WTC11 (cell line): ENCODE data around the gene CRADD. TPM values are rescaled to one million over a fixed set of nuclear protein-coding genes. Genes with fewer than 3 reads are reported as not detected.

Source experiments
- ATAC-seq: fragments of 200-7000 bp; cut with Tn5 transposase; 2 replicates; pipeline ENCODE4 v1.10.0; 2021; ENCODE audit warnings: mild to moderate bottlenecking, moderate library complexity
- CTCF ChIA-PET: fragments of 300-600 bp; sonication (Branson Sonifier 250); formaldehyde crosslinking; loops from one replicate; lab custom pipeline; 2021; ENCODE audit warnings: antibody characterized with exemption; lab: Charles Lee
- POLR2A ChIA-PET: fragments of 350-600 bp; sonication (Branson Sonifier 250); formaldehyde crosslinking; loops from one replicate; lab custom pipeline; 2021; ENCODE audit warnings: antibody characterized with exemption; lab: Charles Lee
- DNase-seq: peaks from one replicate; pipeline ENCODE4 v3.0.0; 2021; ENCODE audit warnings: low spot score
- H3K27ac Mint-ChIP-seq: 2 replicates; pipeline ENCODE4 v1.8.0; 2021; ENCODE audit warnings: mixed read lengths
- H3K27me3 Mint-ChIP-seq: 2 replicates; pipeline ENCODE4 v1.8.0; 2021; ENCODE audit warnings: low read depth, mild to moderate bottlenecking, moderate library complexity, mixed read lengths
- H3K36me3 Mint-ChIP-seq: 2 replicates; pipeline ENCODE4 v1.8.0; 2021; ENCODE audit warnings: mixed read lengths
- H3K4me1 Mint-ChIP-seq: 2 replicates; pipeline ENCODE4 v1.8.0; 2022; ENCODE audit warnings: mixed read lengths
- H3K4me3 Mint-ChIP-seq: 2 replicates; pipeline ENCODE4 v1.8.0; 2021; ENCODE audit warnings: mild to moderate bottlenecking, moderate library complexity, mixed read lengths
- H3K9me3 Mint-ChIP-seq: 2 replicates; pipeline ENCODE4 v1.8.0; 2021; ENCODE audit warnings: mixed read lengths
- AR ChIP-seq: fragments of 250-450 bp; sonication (Bioruptor Pico); IDR thresholded peaks from 2 replicates; pipeline ENCODE4 v1.9.0; 2021; ENCODE audit warnings: mild to moderate bottlenecking
- ATF3 ChIP-seq: sonication (generic); formaldehyde crosslinking; conservative IDR thresholded peaks from 2 replicates; pipeline ENCODE4 v1.8.1; 2022; ENCODE audit warnings: mild to moderate bottlenecking, missing genetic modification reagents
- ERG ChIP-seq: fragments of 250-450 bp; sonication (Bioruptor Pico); IDR thresholded peaks from 2 replicates; pipeline ENCODE4 v1.8.0; 2021; ENCODE audit warnings: mild to moderate bottlenecking
- ESRRA ChIP-seq: sonication (generic); formaldehyde crosslinking; IDR thresholded peaks from 2 replicates; pipeline ENCODE4 v1.8.1; 2022; ENCODE audit warnings: mild to moderate bottlenecking, missing genetic modification reagents, borderline replicate concordance
- FOXP1 ChIP-seq: sonication (generic); formaldehyde crosslinking; IDR thresholded peaks from 2 replicates; pipeline ENCODE4 v1.8.0; 2022; ENCODE audit warnings: missing genetic modification reagents, mild to moderate bottlenecking, moderate library complexity, borderline replicate concordance
- HMGA2 ChIP-seq: fragments of 250-450 bp; sonication (Bioruptor Pico); IDR thresholded peaks from 2 replicates; pipeline ENCODE4 v1.4.0; 2021; ENCODE audit warnings: mild to moderate bottlenecking, moderate library complexity
- MYBL2 ChIP-seq: sonication (generic); formaldehyde crosslinking; IDR thresholded peaks from 2 replicates; pipeline ENCODE4 v1.8.1; 2023; ENCODE audit warnings: mild to moderate bottlenecking, moderate library complexity, missing genetic modification reagents
- NR2C2 ChIP-seq: sonication (generic); formaldehyde crosslinking; IDR thresholded peaks from 2 replicates; pipeline ENCODE4 v1.8.0; 2022; ENCODE audit warnings: mild to moderate bottlenecking, missing genetic modification reagents
- SMAD3 ChIP-seq: sonication (generic); formaldehyde crosslinking; IDR thresholded peaks from 2 replicates; pipeline ENCODE4 v1.8.0; 2022; ENCODE audit warnings: missing genetic modification reagents, mild to moderate bottlenecking, borderline replicate concordance
- SMAD4 ChIP-seq: sonication (generic); formaldehyde crosslinking; IDR thresholded peaks from 2 replicates; pipeline ENCODE4 v1.8.0; 2022; ENCODE audit warnings: mild to moderate bottlenecking, missing genetic modification reagents
- ZNF121 ChIP-seq: sonication (generic); formaldehyde crosslinking; IDR thresholded peaks from 2 replicates; pipeline ENCODE4 v1.8.0; 2023; ENCODE audit warnings: missing genetic modification reagents
- ZNF138 ChIP-seq: sonication (generic); formaldehyde crosslinking; conservative IDR thresholded peaks from 2 replicates; pipeline ENCODE4 v1.8.1; 2022; ENCODE audit warnings: mild to moderate bottlenecking, moderate library complexity, missing genetic modification reagents
- ZNF263 ChIP-seq: sonication (generic); formaldehyde crosslinking; IDR thresholded peaks from 2 replicates; pipeline ENCODE4 v1.8.1; 2022; ENCODE audit warnings: low read depth, mild to moderate bottlenecking, moderate library complexity, missing genetic modification reagents
- ZNF423 ChIP-seq: fragments of 250-450 bp; sonication (Bioruptor Pico); IDR thresholded peaks from 2 replicates; pipeline ENCODE4 v2.1.2; 2022; ENCODE audit warnings: mild to moderate bottlenecking, moderate library complexity
- ZSCAN18 ChIP-seq: fragments of 250-450 bp; sonication (Bioruptor Pico); IDR thresholded peaks from 2 replicates; pipeline ENCODE4 v2.1.2; 2022; ENCODE audit warnings: mild to moderate bottlenecking, moderate library complexity
- total RNA-seq: library from RNA; stranded (reverse); gene quantifications from 3 replicates; pipeline ENCODE4 v1.2.3, GENCODE V29; 2021
- TF ChIP-seq, protein P1 (sequence below): sonication (generic); formaldehyde crosslinking; IDR thresholded peaks from 2 replicates; pipeline ENCODE4 v1.8.1; 2022; ENCODE audit warnings: low read depth, mild to moderate bottlenecking, moderate library complexity, missing genetic modification reagents, borderline replicate concordance
- TF ChIP-seq, protein P2 (sequence below): sonication (generic); formaldehyde crosslinking; IDR thresholded peaks from 2 replicates; pipeline ENCODE4 v1.8.0; 2023; ENCODE audit warnings: mild to moderate bottlenecking, missing genetic modification reagents
- TF ChIP-seq, protein P3 (sequence below): sonication (generic); formaldehyde crosslinking; IDR thresholded peaks from 2 replicates; pipeline ENCODE4 v1.8.0; 2023; ENCODE audit warnings: missing genetic modification reagents
- TF ChIP-seq, protein P4 (sequence below): sonication (generic); formaldehyde crosslinking; IDR thresholded peaks from 2 replicates; pipeline ENCODE4 v1.8.0; 2022; ENCODE audit warnings: mild to moderate bottlenecking, missing genetic modification reagents

CRADD gene
- total RNA-seq, 1 experiment from 2014 or later, result 11.6 TPM

DNA sequence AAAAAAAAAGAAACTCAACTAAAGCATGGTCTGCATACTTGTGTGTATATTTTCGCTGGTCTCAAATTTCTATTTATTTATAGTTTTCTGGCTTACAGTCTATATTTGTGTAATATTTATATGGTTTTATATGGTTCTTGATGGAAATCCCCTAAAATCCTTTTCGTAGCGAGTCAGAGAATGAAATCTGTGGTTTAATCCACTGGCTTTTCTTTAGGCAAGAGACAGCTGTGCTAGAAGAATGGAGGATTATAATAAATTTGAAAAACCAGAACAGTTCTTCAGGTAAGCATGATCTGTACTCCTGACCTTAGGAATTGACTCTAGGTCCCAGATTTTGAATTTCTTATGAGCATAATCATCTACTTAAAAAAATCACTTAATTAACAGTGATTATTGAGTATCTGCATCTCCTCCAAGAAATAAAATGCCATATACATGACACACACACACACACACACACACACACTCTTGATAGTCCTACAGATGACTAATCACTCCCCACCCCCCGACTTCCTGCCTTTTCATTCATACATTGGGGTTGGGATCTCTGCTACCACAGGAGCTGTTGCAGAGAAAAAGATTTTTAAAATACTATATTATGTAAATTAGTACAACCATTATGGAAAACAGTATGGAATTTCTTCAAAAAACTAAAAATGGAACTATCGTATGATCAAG, 113.4 kb downstream of the CRADD start (continued):
- TF ChIP-seq ERG (no peak), ZSCAN18 (CRISPR knock-in tag) (no peak), MYBL2 (CRISPR knock-in tag) (no peak), ZNF423 (CRISPR knock-in tag) (no peak), SMAD4 (no peak), HMGA2 (CRISPR knock-in tag) (no peak), ZNF121 (no peak)
- TF ChIP-seq, protein P1, sequence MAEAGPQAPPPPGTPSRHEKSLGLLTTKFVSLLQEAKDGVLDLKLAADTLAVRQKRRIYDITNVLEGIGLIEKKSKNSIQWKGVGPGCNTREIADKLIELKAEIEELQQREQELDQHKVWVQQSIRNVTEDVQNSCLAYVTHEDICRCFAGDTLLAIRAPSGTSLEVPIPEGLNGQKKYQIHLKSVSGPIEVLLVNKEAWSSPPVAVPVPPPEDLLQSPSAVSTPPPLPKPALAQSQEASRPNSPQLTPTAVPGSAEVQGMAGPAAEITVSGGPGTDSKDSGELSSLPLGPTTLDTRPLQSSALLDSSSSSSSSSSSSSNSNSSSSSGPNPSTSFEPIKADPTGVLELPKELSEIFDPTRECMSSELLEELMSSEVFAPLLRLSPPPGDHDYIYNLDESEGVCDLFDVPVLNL (CRISPR knock-in tag), result no peak
- TF ChIP-seq, all 79 proteins: peak for 0

GRCh38 chr12:93793007-93793406, 115.8 kb downstream of the CRADD start:
- CTCF ChIA-PET, result no interaction called here
- TF ChIP-seq AR (CRISPR knock-in tag) (no peak), FOXP1 (no peak), ZNF263 (CRISPR knock-in tag) (no peak), ATF3 (no peak), SMAD4 (no peak), NR2C2 (no peak), ESRRA (CRISPR knock-in tag) (no peak), ZNF138 (CRISPR knock-in tag) (no peak), SMAD3 (CRISPR knock-in tag) (no peak)
- TF ChIP-seq, protein P2, sequence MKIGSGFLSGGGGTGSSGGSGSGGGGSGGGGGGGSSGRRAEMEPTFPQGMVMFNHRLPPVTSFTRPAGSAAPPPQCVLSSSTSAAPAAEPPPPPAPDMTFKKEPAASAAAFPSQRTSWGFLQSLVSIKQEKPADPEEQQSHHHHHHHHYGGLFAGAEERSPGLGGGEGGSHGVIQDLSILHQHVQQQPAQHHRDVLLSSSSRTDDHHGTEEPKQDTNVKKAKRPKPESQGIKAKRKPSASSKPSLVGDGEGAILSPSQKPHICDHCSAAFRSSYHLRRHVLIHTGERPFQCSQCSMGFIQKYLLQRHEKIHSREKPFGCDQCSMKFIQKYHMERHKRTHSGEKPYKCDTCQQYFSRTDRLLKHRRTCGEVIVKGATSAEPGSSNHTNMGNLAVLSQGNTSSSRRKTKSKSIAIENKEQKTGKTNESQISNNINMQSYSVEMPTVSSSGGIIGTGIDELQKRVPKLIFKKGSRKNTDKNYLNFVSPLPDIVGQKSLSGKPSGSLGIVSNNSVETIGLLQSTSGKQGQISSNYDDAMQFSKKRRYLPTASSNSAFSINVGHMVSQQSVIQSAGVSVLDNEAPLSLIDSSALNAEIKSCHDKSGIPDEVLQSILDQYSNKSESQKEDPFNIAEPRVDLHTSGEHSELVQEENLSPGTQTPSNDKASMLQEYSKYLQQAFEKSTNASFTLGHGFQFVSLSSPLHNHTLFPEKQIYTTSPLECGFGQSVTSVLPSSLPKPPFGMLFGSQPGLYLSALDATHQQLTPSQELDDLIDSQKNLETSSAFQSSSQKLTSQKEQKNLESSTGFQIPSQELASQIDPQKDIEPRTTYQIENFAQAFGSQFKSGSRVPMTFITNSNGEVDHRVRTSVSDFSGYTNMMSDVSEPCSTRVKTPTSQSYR (CRISPR knock-in tag), result no peak
- TF ChIP-seq, protein P3, sequence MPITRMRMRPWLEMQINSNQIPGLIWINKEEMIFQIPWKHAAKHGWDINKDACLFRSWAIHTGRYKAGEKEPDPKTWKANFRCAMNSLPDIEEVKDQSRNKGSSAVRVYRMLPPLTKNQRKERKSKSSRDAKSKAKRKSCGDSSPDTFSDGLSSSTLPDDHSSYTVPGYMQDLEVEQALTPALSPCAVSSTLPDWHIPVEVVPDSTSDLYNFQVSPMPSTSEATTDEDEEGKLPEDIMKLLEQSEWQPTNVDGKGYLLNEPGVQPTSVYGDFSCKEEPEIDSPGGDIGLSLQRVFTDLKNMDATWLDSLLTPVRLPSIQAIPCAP (CRISPR knock-in tag), result no peak
- TF ChIP-seq, protein P4, sequence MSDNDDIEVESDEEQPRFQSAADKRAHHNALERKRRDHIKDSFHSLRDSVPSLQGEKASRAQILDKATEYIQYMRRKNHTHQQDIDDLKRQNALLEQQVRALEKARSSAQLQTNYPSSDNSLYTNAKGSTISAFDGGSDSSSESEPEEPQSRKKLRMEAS (CRISPR knock-in tag), result no peak
- TF ChIP-seq, all 79 proteins: peak for 0

More at GRCh38 chr12:93793007-93793406, 115.8 kb downstream of the CRADD start:
- Mint-ChIP-seq H3K36me3 (peaks cover under 1% of the 10 kb centered on the region), H3K9me3 (peaks cover 6% of the 10 kb centered on the region), H3K27ac (no peak overlapping the region), H3K4me3 (no peak overlapping the region), H3K4me1 (peaks cover 8% of the 10 kb centered on the region), H3K27me3 (no peaks in the 10 kb centered on the region)
- ATAC-seq, result no peak
- no peak for DNase-seq
- POLR2A ChIA-PET, result no interaction called here
